Kidney (tissue), 14 donors: ENCODE results near the gene CTAG1B. TPM values are rescaled to one million over a fixed set of nuclear protein-coding genes. Genes with fewer than 3 reads are reported as not detected.

Experiments
- DNase-seq, 5 donors: peaks; one replicate each; pipeline ENCODE4 v3.0.0-alpha.2; 2013 to 2020
- FAIRE-seq: peaks from 2 replicates; lab custom pipeline; 2012; peaks lifted over from hg19 to GRCh38; lab: Jason Lieb, UNC
- H3K27ac ChIP-seq, 2 donors: one replicate each; pipeline ENCODE4 v1.7.0; 2013; ENCODE audit warnings: low read depth in 2 of 2, low read length in 2 of 2, inconsistent platforms in 1 of 2
- H3K27me3 ChIP-seq: one replicate; pipeline ENCODE4 v1.7.1; 2013; ENCODE audit warnings: low read length, inconsistent platforms; ENCODE audit not compliant: control insufficient read depth, insufficient read depth
- H3K36me3 ChIP-seq, 3 donors: one replicate each; pipeline versions ENCODE4 v1.7.0 to v1.7.1; 2013; ENCODE audit warnings: low read length in 3 of 3, control low read depth in 1 of 3, inconsistent platforms in 1 of 3; ENCODE audit not compliant: insufficient read depth in 3 of 3, control insufficient read depth in 2 of 3
- H3K4me1 ChIP-seq, 3 donors: one replicate each; pipeline versions ENCODE4 v1.7.0 to v1.7.1; 2013; ENCODE audit warnings: low read length in 3 of 3, inconsistent platforms in 1 of 3, low read depth in 1 of 3; ENCODE audit not compliant: control insufficient read depth in 2 of 3, insufficient read depth in 2 of 3
- H3K4me3 ChIP-seq, 3 donors: one replicate each; pipeline versions ENCODE4 v1.7.0 to v1.8.1; 2013; ENCODE audit warnings: low read length in 3 of 3, control low read depth in 1 of 3, inconsistent platforms in 1 of 3
- H3K9ac ChIP-seq, 3 donors: one replicate each; pipeline versions ENCODE4 v1.7.0 to v1.7.1; 2013; ENCODE audit warnings: low read length in 3 of 3, control low read depth in 1 of 3, inconsistent platforms in 1 of 3
- H3K9me3 ChIP-seq, 3 donors: one replicate each; pipeline versions ENCODE4 v1.7.0 to v1.7.1; 2013; ENCODE audit warnings: low read length in 3 of 3, control low read depth in 1 of 3, inconsistent platforms in 1 of 3; ENCODE audit not compliant: control insufficient read depth in 2 of 3, insufficient read depth in 1 of 3
- intact Hi-C: fragments of 100-400 bp; cut with DNase I; formaldehyde crosslinking; loops from one replicate; pipeline ENCODE4 v1.11.1; 2022
- polyA plus RNA-seq: library from polyadenylated mRNA; stranded (reverse); fragments of 350-450 nt; fragmentation: Illumina TruSeq; extraction: RNeasy Lipid Tissue Mini Kit (QIAGEN cat#74804); gene quantifications from one replicate; pipeline ENCODE4 v1.2.3, GENCODE V29; 2014; ENCODE audit warnings: low read depth, low replicate concordance; ENCODE audit not compliant: insufficient read depth
- total RNA-seq: library from RNA; stranded (reverse); fragmentation: NEBNext Ultra II Directional; extraction: Animal tissue kit (Norgen Biotek cat#: 25700); gene quantifications from one replicate; pipeline ENCODE4 v1.2.1, GENCODE V29; 2021
- TF ChIP-seq, protein P1 (sequence below): IDR thresholded peaks from 3 replicates; pipeline ENCODE4 v1.5.1; 2012; ENCODE audit warnings: mild to moderate bottlenecking, moderate library complexity, borderline replicate concordance; ENCODE audit not compliant: insufficient read depth; ENCODE audit errors: extremely low read depth
- donor health status: control.
- donor health status: control.
- donor health status: control.
- donor health status: control.
- donor health status: control.
- donor health status: DM: yes; HTN: yes; CAD: no.
- donor health status: Normal renal cell carcinoma (clear cell type).

CTAG1B gene
- total and polyA plus RNA-seq, 2 donors from 2014 or later: not detected

DNA sequence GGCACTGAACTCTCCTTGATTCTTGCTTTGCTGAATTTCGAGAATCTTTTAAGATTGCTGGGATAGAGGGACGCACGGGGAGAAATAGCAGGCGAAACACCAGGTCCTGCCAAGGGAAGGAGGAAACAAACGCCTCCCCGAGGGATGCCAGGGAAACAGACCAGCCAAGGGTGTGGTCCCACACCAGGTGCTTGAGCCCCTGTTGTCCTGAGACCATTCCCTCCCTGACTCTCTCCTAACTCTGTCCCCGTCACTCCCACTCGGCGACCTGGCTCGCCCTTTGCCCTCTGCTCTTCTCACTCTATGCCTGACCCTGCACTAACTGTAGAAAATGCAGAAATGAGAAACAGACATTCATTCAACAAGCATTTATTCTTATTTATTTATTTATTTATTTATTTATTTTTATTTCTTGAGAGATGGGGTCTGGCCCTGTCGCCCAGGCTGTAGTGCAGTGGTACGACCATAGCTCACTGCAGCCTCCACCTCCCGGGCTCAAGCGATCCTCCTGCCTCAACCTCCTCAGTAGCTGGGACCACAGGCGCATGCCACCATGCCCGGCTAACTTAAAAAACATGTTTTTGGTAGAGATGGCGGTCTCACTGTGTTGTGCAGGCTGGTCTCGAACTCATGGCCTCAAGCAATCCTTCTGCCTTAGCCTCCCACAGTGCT, 16.2 kb downstream of the CTAG1B start:
- no peak for DNase-seq
- intact Hi-C loops: no loop called here
- no peak overlapping the region for H3K4me3 ChIP-seq
- H3K9me3 ChIP-seq: no peaks in the 10 kb centered on the region
- no peak overlapping the region for H3K27ac ChIP-seq
- FAIRE-seq: no peak
- no peaks in the 10 kb centered on the region for H3K27me3 ChIP-seq
- no peaks in the 10 kb centered on the region for H3K36me3 ChIP-seq
- TF ChIP-seq, protein P1, sequence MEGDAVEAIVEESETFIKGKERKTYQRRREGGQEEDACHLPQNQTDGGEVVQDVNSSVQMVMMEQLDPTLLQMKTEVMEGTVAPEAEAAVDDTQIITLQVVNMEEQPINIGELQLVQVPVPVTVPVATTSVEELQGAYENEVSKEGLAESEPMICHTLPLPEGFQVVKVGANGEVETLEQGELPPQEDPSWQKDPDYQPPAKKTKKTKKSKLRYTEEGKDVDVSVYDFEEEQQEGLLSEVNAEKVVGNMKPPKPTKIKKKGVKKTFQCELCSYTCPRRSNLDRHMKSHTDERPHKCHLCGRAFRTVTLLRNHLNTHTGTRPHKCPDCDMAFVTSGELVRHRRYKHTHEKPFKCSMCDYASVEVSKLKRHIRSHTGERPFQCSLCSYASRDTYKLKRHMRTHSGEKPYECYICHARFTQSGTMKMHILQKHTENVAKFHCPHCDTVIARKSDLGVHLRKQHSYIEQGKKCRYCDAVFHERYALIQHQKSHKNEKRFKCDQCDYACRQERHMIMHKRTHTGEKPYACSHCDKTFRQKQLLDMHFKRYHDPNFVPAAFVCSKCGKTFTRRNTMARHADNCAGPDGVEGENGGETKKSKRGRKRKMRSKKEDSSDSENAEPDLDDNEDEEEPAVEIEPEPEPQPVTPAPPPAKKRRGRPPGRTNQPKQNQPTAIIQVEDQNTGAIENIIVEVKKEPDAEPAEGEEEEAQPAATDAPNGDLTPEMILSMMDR: no peak
- H3K9ac ChIP-seq: no peak overlapping the region
- no peaks in the 10 kb centered on the region for H3K4me1 ChIP-seq

DNA sequence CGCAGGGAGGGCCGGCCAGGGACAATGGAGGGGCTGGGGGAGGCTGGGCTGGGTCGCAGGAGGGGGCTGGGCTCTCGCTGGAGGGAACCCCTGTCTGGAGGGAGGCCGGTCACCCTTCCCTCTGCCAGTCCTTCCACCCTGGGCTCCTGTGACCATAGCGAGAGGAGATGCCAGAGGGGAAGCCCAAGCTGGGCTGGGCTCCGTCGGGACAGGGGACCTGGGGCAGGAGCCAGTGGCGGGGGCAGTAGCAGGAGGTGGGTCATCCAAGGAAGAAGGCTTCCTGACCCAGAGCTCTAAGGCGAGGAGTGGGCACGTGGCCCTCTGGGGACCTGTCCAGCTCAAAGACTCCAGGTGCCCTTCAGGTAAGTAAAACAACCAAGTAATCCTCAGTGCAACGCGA, 16.9 kb downstream of the CTAG1B start:
- H3K9ac ChIP-seq: no peak overlapping the region
- no peak overlapping the region for H3K27ac ChIP-seq
- intact Hi-C loops: no loop called here
- no peaks in the 10 kb centered on the region for H3K9me3 ChIP-seq
- H3K27me3 ChIP-seq: no peaks in the 10 kb centered on the region
- H3K4me3 ChIP-seq: no peak overlapping the region
- H3K4me1 ChIP-seq: no peaks in the 10 kb centered on the region
- TF ChIP-seq, protein P1: no peak
- FAIRE-seq: no peak
- no peak for DNase-seq
- no peaks in the 10 kb centered on the region for H3K36me3 ChIP-seq

DNA sequence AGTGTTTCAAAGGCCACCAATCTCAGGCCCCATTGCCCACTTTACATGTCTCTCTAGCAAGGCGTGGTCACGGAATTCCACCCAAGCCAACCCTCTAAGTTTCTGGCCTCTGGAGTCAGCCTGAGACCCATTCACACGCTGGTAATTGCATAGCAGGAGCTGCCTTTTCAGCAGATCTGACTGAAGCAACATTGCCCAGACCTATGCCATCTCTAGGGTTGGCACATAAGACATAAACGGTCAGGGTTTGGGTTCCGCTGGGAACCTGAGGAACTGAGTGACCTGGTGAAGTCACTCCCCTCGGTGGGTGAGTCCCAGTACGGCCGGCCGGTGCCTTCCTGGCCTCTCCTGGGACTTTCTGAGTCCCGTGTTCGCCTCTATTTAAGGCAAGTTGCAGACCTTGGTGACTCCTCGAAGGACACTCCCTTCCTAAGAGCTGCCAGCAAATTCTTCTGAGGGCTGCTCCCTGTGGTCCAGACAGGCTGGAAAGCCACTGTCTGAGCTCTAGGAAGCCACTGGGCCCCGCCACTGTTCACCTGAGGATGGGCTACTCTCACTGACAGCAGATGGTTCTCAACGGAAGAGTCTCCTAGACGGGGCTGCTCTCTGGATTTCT, 18.2 kb downstream of the CTAG1B start:
- H3K27me3 ChIP-seq: no peaks in the 10 kb centered on the region
- H3K27ac ChIP-seq: no peak overlapping the region
- no peaks in the 10 kb centered on the region for H3K36me3 ChIP-seq
- H3K4me3 ChIP-seq: no peak overlapping the region
- intact Hi-C loops: no loop called here
- H3K4me1 ChIP-seq: no peaks in the 10 kb centered on the region
- H3K9ac ChIP-seq: no peak overlapping the region
- FAIRE-seq (no peak), DNase-seq (no peak)
- TF ChIP-seq, protein P1: no peak
- H3K9me3 ChIP-seq: no peaks in the 10 kb centered on the region
